Stimulated activated CD8-positive, alpha-beta memory T cell treated with anti-CD3 and anti-CD28 coated beads, Interleukin-12 subunit alpha, Interleukin-12 subunit beta, amount 100 ng/mL, for 1 hour (primary cell): Measurements from ENCODE around the gene PPM1L.
"Not testable (repeated sequence)": the region's sequence is repeated elsewhere in the genome, so short reads cannot be mapped to it uniquely, and the experiment has no call there.

ENCODE experiments used
- DNase-seq: peaks from one replicate; pipeline ENCODE4 v3.0.0-alpha.2; 2020; ENCODE audit warnings: low read depth

PPM1L gene

DNA sequence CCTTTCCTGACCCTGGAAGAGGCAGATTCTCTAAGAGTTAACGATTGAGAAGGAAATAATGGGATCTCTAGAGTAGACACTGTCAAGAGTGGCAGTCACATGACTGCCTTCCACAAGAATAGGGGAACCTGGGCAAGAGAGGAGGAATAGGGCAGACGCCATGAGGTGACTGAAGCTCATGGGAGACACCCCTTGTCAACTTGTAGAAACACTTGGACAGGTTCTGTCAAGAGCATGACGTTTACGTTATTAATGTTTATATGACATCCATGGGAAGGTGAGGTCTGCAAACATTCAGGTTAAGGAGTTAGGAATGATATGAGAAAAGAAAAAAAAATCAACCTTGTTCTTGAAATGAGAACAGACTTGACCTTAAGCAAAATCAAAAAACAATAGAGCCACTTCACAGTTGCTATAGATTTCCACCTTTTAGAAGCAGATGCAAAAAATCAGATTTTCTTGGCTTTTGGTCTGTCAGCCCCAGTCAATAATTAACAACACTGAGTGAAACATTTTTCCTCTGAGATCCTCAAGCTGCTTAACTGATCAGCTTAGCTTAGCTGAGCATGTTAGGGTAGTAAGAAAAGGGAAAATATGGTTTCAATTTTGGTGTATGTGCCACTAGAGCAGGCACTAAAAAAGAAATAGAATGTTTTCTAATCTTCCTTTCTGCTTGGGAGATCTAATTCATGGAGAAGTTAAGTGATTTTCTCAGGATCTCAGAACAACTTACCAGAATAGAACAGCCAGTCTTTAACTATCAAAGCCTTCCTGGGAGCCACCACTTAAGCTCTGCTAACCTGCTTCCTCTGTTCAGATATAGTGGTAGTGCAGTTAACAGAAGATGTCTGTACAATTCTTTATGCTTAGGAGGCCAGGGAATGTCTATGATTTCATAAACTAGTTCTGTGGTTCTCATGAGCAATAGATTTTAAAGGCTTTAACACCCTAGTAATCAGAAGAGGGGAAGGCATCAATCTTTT is 232.2 kb downstream of the PPM1L start:
- no peak for DNase-seq

DNA sequence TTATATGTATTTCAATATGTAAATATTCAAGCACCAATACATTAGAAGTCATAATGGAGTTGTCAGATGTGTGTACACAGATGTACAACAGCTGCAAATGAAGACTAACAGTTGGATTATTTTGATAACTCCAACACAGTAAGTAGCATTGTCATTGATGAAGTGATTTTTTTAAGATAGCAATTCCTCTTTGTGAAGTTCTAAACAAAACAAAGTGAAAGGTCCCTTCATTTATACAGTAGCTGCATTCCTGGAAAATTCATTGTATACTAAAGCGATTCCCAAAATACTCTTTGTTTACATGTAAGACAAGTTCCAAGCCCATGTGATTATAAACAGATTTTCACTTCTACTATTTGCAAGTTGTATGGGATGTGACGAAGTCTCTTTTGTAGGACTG is 234.4 kb downstream of the PPM1L start:
- DNase-seq: no peak

DNA sequence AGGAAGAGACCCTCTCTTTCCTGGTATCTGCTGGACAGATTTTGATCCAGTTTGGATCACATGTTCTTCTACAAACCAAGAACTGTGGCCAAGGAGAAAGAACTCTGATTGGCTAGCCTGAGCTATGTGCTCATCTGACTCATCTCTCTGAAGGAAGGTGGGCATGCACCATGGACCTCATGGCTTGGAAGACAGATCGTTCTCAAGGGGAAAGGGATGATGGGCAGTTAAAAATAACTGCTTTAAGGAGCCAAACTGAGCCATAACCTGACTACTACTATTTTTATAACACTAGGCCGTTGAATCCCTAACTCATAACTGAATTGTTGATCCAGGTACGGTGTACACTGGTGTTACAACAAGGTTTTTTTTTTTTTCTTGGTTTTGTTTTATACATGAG is 236.7 kb downstream of the PPM1L start:
- DNase-seq: no peak

DNA sequence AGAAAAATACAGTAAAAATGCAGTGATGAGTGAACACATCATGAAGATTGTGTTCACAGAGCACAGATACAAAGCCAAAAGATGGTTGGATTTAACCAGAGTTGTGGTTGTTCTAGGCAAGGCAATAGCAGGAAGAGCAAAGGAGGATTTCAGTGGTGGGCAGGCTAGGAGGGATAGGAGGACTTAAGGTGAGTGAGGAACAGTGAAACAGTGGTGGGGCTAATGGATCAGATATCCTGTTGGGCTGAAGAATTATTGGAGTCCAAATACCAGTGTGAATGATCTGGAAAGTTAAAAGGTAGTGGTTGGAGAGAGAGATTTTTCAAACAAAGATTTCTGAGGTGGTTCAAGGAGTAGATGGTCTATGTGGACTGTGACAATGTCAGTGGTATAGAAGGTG is 240.8 kb downstream of the PPM1L start:
- DNase-seq: no peak

DNA sequence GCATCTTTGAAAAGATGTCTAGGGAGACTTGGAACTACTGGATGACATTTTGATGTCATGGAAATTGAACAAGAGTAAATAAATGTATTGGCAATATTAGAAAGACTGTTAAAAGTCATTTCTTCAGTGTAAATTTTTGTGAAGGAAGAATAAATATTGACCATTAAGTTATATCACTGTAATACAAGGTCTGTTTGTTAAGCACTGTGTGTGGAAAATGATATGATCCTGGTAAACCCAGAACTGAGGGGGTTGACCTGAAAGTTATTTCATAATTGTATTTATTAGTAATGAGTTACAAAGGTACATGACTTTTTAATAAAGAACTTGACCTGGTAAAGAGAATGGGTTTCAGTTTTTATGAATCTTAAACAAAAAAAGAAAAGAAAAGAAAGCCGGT is 242.6 kb downstream of the PPM1L start:
- no peak for DNase-seq

DNA sequence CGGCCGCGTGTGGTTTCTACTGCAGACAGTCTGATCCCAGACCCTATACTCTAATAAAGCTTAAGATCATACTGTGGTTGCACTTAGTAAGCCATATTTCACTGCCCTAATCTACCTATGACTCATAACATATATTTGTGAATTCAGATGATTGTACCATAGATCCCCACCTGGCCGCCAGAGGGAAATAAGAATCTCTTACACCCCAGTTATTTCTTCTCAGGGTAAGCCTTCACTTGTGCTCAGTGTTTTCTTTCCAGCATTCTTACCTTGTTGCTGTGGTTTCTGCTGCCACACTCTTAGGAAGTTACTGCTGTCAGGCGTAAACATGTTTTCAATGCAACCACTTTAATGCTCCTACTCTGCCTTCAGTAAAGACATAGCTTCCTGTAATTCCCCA is 243.2 kb downstream of the PPM1L start:
- DNase-seq: no peak

DNA sequence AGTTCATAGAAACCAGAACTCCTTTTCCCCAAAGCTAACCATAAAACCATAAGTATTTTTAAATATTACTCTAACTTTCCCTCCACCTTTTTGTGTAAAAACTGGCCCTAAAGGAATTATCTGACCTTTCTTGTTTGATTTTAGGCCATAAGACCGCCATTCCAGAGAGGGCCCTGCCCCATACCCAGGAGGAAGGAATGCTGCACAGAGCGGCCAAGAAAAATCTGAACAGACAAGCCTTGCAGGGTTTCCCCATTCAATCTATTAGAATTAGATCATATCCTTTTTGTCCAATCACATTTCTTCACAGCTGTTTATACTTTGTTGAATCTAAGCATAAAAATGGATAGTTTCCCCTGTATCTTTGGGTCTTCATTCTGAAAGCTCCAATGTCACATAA is 252.1 kb downstream of the PPM1L start:
- no peak for DNase-seq

DNA sequence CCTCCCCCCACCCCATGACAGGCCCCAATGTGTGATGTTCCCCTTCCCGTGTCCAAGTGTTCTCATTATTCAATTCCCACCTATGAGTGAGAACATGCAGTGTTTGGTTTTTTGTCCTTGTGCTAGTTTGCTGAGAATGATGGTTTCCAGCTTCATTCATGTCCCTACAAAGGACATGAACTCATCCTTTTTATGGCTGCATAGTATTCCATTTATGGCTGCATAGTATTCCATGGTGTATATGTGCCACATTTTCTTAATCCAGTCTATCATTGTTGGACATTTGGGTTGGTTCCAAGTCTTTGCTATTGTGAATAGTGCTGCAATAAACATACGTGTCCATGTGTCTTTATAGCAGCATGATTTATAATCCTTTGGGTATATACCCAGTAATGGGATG is 254.1 kb downstream of the PPM1L start:
- DNase-seq: not testable (repeated sequence)

DNA sequence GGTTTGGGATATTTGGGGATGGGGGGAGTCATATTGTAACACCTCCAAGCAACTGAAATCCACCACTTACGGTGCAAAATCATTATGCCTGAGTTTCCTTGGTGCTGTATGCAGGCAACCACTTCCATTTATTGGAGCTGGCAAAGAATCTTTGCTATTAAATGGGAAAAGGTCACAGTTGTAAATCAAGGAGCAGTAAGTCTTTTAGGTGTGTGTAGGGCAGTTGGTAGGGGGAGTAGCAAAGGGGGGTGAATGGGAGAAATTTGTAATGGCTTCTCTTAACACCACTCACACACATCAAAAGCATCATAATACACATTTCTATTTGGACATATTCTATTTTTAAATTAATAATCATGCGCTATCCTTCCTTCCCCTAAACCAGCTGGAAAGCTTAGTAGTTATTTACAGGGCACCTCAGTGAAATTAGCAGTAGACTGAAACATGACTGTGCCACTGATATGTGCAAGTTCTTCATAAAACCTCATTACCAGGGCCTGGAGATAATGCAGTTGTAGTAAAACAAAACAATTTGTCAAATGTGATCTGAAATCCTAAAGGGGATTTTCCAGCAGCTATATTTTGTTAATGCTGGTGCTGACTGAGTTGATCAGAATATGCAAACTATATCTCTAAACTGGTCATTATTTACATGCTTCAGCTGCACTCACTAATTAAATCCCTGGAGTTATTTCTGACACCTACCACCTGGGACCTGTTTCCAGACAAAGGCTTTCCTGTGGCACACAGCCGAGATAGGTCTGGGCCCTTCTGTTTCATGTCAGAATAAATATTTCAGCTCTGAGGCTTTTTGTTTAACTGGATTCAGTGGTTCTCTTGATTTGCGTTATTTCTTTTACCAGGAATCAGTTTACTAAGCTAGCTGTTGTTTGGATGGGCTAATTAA is 259.1 kb downstream of the PPM1L start:
- no peak for DNase-seq

DNA sequence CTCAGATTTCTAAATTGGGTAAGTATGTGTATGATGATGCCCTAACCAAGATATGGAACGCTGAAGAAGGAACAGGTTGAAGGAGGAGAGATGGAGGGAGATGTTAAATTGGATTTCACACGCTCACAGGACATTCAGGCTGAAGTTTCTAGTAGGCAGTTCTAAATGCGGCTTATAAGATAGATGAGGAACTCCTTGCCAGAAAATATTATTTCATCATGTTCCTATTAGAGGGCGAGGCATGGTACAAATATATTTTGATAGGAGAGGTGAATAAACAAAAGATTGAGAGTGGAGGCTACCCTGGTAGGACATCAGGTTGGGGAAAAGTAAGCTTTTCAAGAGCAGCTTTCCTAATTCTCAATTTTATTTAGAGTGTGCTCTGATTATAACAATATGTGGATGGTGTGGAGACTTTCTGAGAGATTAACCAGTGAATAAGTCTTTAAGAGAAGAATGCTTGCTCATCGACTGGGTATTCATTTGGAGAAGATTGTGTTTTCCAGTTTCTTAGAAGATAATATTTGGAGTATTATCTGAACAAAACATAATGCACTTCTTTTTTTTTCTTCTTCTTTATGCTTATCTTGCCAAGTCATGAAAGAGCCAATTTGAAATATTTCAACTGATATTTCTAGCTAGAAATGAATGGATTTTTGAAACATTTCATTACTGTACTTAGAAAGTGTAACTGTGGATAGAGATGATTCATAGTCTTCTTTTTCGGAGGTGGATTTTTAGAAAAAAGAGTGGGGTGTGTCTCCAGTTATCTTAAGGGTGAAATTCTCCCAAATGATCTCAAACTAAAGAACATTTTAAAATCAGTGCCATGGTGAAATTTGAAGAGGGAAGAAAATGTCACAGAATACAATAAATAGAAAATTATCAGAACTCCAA is 260.6 kb downstream of the PPM1L start:
- no peak for DNase-seq

DNA sequence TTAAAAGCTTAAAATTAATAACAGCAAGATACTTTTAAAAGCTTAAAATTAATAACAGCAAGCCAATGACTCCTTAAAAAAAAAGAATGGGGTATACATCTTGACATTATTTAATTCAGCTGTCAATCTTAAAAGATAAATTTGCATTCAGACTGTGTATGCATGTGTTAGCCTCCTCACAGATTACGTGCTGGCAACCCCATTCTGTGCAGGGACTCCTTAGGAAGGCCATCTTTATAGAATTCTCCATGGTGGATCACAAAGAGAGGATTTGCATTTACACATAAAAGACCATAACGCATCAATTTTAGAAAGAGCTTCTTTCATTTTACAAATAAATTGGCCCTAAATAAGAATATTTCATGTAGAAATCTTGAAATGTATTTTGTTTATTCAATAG is 261.9 kb downstream of the PPM1L start:
- DNase-seq: no peak

DNA sequence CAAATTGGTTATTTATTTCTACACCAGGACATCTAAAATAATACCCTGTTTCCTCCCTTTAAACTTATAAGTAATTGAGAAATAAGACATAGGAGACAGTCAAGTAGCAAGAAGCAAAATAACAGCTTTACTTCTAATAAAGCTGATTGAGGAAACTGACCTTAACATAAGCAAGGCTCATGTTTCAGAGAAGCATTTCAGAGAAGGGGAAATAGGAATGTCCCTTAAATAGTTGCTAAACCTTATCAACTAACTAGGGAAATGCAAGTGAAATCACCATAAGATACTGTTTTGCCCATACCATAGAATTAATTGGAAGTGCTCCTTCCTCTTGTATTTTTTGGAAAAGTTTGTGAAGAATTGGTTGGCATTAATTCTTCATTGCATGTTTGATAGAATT is 264.2 kb downstream of the PPM1L start:
- no peak for DNase-seq

DNA sequence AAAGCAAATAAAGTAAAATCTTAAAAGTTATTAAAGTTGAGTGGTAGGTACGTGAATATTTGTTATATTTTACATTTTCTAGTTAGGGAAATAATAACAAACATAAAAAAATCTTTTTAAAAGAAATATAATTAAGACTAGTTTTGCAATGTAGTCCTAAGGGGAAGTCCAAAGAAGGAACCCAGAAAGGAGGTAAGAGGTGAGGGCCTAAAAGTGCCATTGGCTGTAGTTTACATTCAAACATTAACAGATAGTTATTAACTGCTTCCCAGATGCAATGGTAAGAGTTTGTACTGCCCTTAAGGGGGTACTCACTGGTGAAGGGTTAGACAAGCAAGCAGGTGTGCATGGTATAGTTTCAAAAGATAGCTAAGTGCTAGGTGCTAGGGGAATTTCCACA is 269.9 kb downstream of the PPM1L start:
- no peak for DNase-seq

DNA sequence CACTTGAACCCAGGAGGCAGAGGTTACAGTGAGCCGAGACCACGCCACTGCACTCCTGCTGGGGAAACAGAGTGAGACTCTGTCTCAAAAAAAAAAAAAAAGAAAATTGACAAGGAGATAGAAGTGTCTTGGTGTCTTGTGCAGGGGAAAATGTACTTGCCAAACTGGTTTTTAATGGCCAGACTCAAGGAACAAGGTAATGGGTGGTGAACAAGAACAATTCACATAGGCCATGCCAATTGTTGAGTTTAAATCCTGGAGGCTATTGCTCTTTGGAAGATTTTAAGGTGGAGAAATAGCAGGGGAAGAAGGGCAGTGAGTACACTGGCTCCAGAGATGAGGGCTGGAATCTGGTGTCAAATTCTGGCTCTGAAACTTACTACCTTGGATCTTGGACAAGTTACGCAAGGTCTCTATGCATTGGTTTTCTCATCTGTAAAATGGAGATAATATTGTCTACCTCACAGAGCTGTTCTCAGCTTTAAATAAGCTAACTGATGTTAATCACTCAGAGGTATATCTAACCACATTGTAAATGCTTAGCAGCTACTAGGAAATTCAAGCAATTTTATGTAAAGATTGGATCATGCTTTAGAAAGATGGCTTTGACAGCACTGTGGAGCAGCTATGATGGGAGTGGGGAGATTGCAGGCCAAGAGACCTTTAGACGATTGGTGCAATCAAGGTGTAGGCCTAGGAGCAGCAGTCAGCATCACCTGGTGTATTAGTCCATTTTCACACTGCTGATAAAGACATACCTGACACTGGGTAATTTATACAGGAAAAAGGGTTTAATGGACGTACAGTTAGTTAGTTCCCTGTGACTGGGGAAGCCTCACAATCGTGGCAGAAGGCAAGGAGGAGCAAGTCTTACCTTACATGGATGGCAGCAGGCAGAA is 270.8 kb downstream of the PPM1L start:
- no peak for DNase-seq

DNA sequence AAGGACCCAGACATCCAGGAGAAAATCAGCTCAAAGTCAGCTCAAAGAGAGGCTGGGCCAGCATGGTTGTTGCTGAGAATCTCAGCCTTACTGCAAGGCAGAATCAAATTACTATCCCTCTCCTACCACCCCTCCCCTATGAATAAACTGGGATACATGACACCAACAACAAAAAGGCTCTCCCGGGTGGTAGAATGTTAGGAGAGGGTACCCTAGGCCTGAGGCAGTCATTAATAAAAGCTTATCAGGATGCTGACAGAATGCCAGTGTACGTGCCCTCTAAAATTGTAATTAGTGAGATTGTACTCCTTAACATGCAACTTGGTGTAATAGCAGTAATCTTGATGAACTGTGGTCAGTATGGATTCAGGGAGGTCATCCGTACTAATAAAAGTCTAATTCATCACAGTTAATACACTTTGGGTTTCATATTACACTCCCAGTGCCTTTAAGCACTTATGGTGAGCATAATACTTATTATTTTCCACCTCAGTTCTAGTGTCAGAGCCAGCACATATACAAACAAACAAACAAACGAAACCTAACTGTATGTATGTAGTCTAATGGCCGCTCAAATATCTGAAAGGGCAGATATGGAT is 272.6 kb downstream of the PPM1L start:
- DNase-seq: no peak

DNA sequence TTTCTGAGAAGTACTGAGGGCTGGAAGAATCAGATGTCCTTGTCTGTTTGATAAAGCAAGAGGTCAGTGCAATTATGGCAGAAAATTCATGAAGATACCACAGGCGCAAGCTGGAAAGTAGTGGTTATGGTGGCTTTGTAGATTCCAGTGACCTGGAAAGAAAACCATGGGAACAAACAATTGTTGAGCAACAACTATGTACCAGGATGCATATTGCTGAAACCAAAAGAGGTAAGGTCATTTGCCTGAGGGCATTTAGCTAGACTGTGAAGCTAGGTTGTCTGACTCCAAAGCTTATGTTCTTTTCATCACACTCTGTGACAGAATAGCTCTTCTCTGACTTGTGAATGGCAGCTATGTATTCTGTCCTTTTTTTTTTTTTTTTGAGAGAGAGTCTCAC is 275.1 kb downstream of the PPM1L start:
- DNase-seq: no peak

DNA sequence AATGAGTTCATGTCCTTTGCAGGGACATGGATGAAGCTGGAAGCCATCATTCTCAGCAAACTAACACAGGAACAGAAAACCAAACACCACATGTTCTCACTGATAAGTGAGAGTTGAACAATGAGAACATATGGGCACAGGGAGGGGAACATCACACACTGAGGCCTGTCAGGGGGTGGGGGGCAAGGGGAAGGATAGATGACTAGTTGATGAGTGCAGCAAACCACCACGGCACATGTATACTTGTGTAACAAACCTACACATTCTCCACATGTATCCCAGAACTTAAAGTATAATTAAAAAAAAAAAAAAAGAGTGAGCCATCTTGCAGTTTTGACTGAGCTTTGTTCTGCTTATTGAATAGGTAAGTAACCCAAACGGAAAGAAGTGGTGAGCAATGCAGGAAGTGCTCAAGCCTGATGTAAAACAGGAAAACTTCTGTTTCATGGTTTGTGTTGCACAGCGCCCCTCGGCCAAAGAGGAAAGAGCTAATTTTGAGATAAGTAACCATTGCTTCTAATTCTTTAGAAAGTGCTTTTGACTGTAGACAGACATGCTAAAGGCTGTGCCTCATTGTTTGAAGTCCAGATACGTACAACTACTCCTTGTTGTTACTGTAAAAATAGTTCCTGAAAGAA is 279.0 kb downstream of the PPM1L start:
- not testable (repeated sequence) for DNase-seq

DNA sequence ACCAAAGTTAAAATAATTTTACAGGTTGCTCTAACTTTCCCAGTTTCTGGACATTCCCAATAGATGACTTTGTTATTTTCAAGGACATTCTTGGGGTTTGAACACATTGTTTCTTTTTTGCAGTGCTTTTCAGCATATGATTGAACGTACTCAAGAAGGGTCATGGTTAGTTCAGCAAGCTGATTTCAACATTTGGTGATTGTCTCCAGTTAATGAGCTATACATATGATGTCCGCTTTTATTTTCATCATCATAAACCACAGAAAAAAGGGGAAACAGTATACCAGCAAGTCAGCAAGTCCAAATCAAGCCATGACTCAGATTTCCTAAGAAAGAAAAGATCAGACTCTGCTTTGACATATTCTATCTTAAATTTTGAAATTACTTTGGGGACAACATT is 279.7 kb downstream of the PPM1L start:
- no peak for DNase-seq

DNA sequence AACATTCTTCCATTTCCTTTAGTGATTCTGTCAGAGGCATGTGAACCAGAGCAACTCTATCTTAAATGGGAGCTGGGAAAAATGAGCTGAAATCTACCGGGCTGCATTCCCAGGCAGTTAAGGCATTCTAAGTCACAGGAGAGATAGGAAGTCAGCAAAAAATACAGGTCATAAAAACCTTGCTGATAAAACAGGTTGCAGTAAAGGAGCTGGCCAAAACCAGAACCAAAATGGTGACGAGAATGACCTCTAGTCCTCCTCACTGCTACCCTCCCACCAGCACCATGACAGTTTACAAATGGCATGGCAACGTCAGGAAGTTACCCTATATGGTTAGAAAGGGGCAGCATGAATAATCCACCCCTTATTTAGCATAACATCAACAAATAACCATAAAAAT is 282.7 kb downstream of the PPM1L start:
- DNase-seq: no peak

DNA sequence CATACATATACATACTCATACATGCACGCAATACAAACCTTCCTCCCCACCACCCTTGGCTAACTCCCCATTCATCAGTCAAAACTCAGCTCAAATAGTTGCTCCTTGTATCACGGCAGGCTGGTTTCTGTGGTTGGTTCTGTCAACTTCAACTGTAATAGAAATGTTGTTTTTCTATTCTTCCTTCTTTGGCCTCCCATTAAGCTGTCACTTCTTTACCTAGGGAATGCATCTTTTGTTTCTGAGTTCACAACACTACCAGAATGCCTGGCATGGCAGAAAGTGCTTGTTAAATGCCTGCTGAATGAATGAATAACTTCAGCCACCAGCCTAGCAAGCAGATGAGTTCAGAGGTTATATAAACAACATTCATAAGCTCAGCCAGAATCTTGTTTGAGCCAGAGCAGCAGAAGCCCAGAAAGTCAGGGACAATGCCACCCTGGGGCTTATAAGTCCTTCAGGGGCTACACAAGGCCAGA is 286.0 kb downstream of the PPM1L start:
- no peak for DNase-seq
